Measurements from ENCODE around the gene ZYX. TPM values are rescaled to one million over a fixed set of nuclear protein-coding genes. Genes with fewer than 3 reads are reported as not detected.
"Not testable (repeated sequence)": the region's sequence is repeated elsewhere in the genome, so short reads cannot be mapped to it uniquely, and the experiment has no call there.

The ZYX gene
- total and polyA plus RNA-seq, 2 of the 13 experiments (the other 11 are each of a cell fraction or from before 2014, with no cell fraction given): 9.9 to 13.7 TPM

GRCh38 chr7:143413123-143413522, 32.0 kb downstream of the ZYX start:
- Histone ChIP-seq H3K4me2 (ENCODE audit: low read depth, low read length) (no peak overlapping the region), H3K79me2 (ENCODE audit: insufficient read depth, low read length) (no peaks in the 10 kb centered on the region), H3K36me3 (replicated peaks in 1 of 2; ENCODE audit: control insufficient read depth in 1 of 2, insufficient read depth in 2 of 2, low read length in 2 of 2) (no peaks in the 10 kb centered on the region), H3K9ac (ENCODE audit: insufficient read depth, low read depth, low read length) (no peak overlapping the region), H3K27me3 (ENCODE audit: control insufficient read depth in 1 of 2, insufficient read depth in 2 of 2, low read length in 2 of 2) (peaks cover 0 to 10% of the 10 kb centered on the region in 2 experiments; a peak in 2 of 5 replicates), H3K4me3 (replicated peaks in 1 of 3; ENCODE audit: insufficient read depth in 1 of 3, low read depth in 2 of 3, low read length in 3 of 3) (no peak overlapping the region), H2AFZ (ENCODE audit: low read length) (no peak overlapping the region), H3K4me1 (ENCODE audit: insufficient read depth, low read length) (peaks cover 31% of the 10 kb centered on the region), H3K27ac (ENCODE audit: extremely low read length, insufficient read depth, low read length) (no peak overlapping the region), H4K20me1 (ENCODE audit: insufficient read depth, low read length) (no peaks in the 10 kb centered on the region), H3K9me3 (ENCODE audit: low read length) (no peaks in the 10 kb centered on the region)
- BruUV-seq (replicated peaks): no TSS peak
- 72% methylated on average over 8 of the region's 8 CpGs for WGBS (ENCODE audit: low lambda C conversion rate)
- in situ Hi-C loops (cut with HindIII; ENCODE audit: extremely low pct_ligation_motif_present, low pct_unique_long_range_greater_than_20kb): no loop called here
- intact Hi-C loops (cut with micrococcal nuclease; ENCODE audit: unreplicated experiment): no loop called here
- POLR2A ChIA-PET: no interaction called here
- FAIRE-seq: no peak
- CTCF ChIA-PET (ENCODE audit: low intra/inter-chr PET ratio, low total read pairs): no interaction called here
- ATAC-seq: no peak
- DNase-seq (ENCODE audit: low spot score): no peak
- TF ChIP-seq ETV6 (CRISPR knock-in tag; conservative IDR thresholded peaks at IDR 0.05) (no peak), ATF2 (CRISPR knock-in tag; IDR thresholded peaks at IDR 0.05) (no peak), MED13 (CRISPR knock-in tag; IDR thresholded peaks at IDR 0.05) (no peak)

- H3K9me3 ChIP-seq (ENCODE audit: low read length); H3K27ac ChIP-seq (ENCODE audit: extremely low read length, insufficient read depth, low read length); H3K36me3 ChIP-seq (replicated peaks in 1 of 2; ENCODE audit: control insufficient read depth in 1 of 2, insufficient read depth in 2 of 2, low read length in 2 of 2); intact Hi-C loops (cut with micrococcal nuclease; ENCODE audit: unreplicated experiment); H3K79me2 ChIP-seq (ENCODE audit: insufficient read depth, low read length); ATAC-seq; H2AFZ ChIP-seq (ENCODE audit: low read length); H3K9ac ChIP-seq (ENCODE audit: insufficient read depth, low read depth, low read length); H4K20me1 ChIP-seq (ENCODE audit: insufficient read depth, low read length); H3K4me3 ChIP-seq (replicated peaks in 1 of 3; ENCODE audit: insufficient read depth in 1 of 3, low read depth in 2 of 3, low read length in 3 of 3); FAIRE-seq; H3K4me2 ChIP-seq (ENCODE audit: low read depth, low read length); DNase-seq (ENCODE audit: low spot score); BruUV-seq (replicated peaks): not testable (repeated sequence)
- 41% methylated on average over 7 of the region's 7 CpGs for WGBS (ENCODE audit: low lambda C conversion rate)
- in situ Hi-C loops (cut with HindIII; ENCODE audit: extremely low pct_ligation_motif_present, low pct_unique_long_range_greater_than_20kb): loop anchor here (5.0 kb wide), 2 partner anchors 33 to 93 kb away; partner anchors contain the start of gene ZYX
- ChIA-PET CTCF (ENCODE audit: low intra/inter-chr PET ratio, low total read pairs) (interaction anchor here (2.6 kb wide), 1 partner anchor 35 kb away, joined by 24 read pairs; the partner anchor contains the start of gene ZYX), POLR2A (interaction anchor here (1.5 kb wide), 1 partner anchor 152 kb away, joined by 3 read pairs; the partner anchor contains the start of gene GSTK1)
- H3K4me1 ChIP-seq (ENCODE audit: insufficient read depth, low read length): peaks cover 15% of the 10 kb centered on the region
- peaks cover 2 to 14% of the 10 kb centered on the region in 2 experiments; a peak in 3 of 5 replicates for H3K27me3 ChIP-seq (ENCODE audit: control insufficient read depth in 1 of 2, insufficient read depth in 2 of 2, low read length in 2 of 2)
These were observed 34.1 kb downstream of the ZYX start for GRCh38 chr7:143415209-143415608.

Measured in HepG2 (cell line).